Liver (tissue), 3 donors: Measurements from ENCODE around the gene MCM9.
A peak's percentile ranks its signal among the peaks of the same experiment; 100 is the strongest.

Experiments
- ATF3 ChIP-seq: IDR thresholded peaks from 2 replicates; pipeline ENCODE4 v1.6.1; 2016; ENCODE audit warnings: antibody characterized with exemption
- EGR1 ChIP-seq, 2 donors: IDR thresholded peaks; 2 replicates each; pipeline ENCODE4 v1.6.1; 2016 to 2018; ENCODE audit warnings: antibody characterized with exemption in 2 of 2, low read depth in 2 of 2
- FOXA1 ChIP-seq: IDR thresholded peaks from 2 replicates; pipeline ENCODE4 v1.6.1; 2016; ENCODE audit warnings: antibody characterized with exemption
- GABPA ChIP-seq, 2 donors: IDR thresholded peaks in 1 of 2; conservative IDR thresholded peaks in 1 of 2; 2 replicates each; pipeline ENCODE4 v1.6.1; 2016; ENCODE audit warnings: antibody characterized with exemption in 2 of 2, mild to moderate bottlenecking in 1 of 2, moderate library complexity in 1 of 2
- JUND ChIP-seq, 2 donors: IDR thresholded peaks; 2 replicates each; pipeline ENCODE4 v1.6.1; 2016; ENCODE audit warnings: antibody characterized with exemption in 2 of 2
- MAX ChIP-seq: IDR thresholded peaks from 2 replicates; pipeline ENCODE4 v1.6.1; 2016; ENCODE audit warnings: antibody characterized with exemption
- RAD21 ChIP-seq, 2 donors: IDR thresholded peaks; 2 replicates each; pipeline ENCODE4 v1.6.1; 2016; ENCODE audit warnings: antibody characterized with exemption in 2 of 2, mild to moderate bottlenecking in 2 of 2
- REST ChIP-seq: IDR thresholded peaks from 2 replicates; pipeline ENCODE4 v1.6.1; 2016; ENCODE audit warnings: antibody characterized with exemption, mild to moderate bottlenecking
- TAF1 ChIP-seq: conservative IDR thresholded peaks from 2 replicates; pipeline ENCODE4 v1.6.1; 2016; ENCODE audit warnings: antibody characterized with exemption, mild to moderate bottlenecking
- YY1 ChIP-seq: IDR thresholded peaks from 2 replicates; pipeline ENCODE4 v1.6.1; 2016; ENCODE audit warnings: antibody characterized with exemption, mild to moderate bottlenecking
- TF ChIP-seq, protein P1 (sequence below): fragments of 150-350 bp; IDR thresholded peaks from 2 replicates; pipeline ENCODE4 v1.5.1; 2017; ENCODE audit warnings: improper control_type of control experiment, low read depth, low read length; ENCODE audit not compliant: missing input control
- TF ChIP-seq, protein P2 (sequence below): IDR thresholded peaks from 2 replicates; pipeline ENCODE4 v1.6.1; 2016; ENCODE audit warnings: antibody characterized with exemption
- donor health status: healthy.
- donor health status: healthy.

DNA sequence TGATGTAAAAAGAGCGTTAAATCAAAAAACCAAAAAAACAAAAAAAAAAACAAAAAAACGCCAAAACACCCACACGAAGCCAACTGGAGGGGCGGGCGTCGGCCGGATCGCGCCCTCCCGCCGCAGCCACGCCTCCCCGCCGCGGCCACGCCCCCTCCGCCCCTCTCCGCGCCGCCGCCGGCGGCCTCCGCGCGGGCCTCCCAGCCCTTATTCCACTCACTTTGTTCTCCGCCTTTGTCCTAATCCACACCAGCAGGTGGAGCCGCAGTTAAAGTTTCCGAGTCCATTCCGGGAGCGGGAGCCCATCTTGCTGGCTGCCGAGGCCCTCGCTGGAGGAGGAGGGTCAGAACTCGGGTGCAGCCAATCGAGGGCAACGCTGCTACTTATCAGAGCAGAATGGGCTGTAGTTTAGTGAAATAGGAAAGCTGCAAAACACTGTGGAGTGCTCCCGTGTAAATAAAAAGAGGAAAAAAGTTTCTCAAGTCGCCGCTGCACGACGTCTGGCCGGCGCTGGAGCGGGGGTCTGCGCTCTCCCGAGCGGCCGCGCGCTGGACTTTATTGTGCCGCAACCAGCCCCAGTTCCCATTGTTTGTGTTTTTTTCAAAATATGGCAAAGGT lies 41.0 kb downstream of the MCM9 start, which contains the start of gene ASF1A:
- TF ChIP-seq, protein P1, sequence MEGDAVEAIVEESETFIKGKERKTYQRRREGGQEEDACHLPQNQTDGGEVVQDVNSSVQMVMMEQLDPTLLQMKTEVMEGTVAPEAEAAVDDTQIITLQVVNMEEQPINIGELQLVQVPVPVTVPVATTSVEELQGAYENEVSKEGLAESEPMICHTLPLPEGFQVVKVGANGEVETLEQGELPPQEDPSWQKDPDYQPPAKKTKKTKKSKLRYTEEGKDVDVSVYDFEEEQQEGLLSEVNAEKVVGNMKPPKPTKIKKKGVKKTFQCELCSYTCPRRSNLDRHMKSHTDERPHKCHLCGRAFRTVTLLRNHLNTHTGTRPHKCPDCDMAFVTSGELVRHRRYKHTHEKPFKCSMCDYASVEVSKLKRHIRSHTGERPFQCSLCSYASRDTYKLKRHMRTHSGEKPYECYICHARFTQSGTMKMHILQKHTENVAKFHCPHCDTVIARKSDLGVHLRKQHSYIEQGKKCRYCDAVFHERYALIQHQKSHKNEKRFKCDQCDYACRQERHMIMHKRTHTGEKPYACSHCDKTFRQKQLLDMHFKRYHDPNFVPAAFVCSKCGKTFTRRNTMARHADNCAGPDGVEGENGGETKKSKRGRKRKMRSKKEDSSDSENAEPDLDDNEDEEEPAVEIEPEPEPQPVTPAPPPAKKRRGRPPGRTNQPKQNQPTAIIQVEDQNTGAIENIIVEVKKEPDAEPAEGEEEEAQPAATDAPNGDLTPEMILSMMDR: peak; percentile 77
- TF ChIP-seq TAF1: peak; percentile 91
- peak; percentile 88 for TF ChIP-seq REST
- peak in 1 of 2 donors; percentile 17 for TF ChIP-seq GABPA (IDR thresholded peaks at IDR 0.05 in 1 of 2, conservative IDR thresholded peaks at IDR 0.05 in 1 of 2)
- TF ChIP-seq FOXA1: peak; percentile 50
- peak; percentile 37 to 48 for TF ChIP-seq EGR1 (IDR thresholded peaks at IDR 0.05; ENCODE audit: low read depth in 2 of 2)
- peak; percentile 93 for TF ChIP-seq YY1
- TF ChIP-seq JUND (IDR thresholded peaks at IDR 0.05): peak; percentile 8 to 16
- TF ChIP-seq ATF3: no peak
- peak; percentile 40 for TF ChIP-seq MAX
- peak; percentile 67 to 76 for TF ChIP-seq RAD21 (IDR thresholded peaks at IDR 0.05)
- TF ChIP-seq, protein P2, sequence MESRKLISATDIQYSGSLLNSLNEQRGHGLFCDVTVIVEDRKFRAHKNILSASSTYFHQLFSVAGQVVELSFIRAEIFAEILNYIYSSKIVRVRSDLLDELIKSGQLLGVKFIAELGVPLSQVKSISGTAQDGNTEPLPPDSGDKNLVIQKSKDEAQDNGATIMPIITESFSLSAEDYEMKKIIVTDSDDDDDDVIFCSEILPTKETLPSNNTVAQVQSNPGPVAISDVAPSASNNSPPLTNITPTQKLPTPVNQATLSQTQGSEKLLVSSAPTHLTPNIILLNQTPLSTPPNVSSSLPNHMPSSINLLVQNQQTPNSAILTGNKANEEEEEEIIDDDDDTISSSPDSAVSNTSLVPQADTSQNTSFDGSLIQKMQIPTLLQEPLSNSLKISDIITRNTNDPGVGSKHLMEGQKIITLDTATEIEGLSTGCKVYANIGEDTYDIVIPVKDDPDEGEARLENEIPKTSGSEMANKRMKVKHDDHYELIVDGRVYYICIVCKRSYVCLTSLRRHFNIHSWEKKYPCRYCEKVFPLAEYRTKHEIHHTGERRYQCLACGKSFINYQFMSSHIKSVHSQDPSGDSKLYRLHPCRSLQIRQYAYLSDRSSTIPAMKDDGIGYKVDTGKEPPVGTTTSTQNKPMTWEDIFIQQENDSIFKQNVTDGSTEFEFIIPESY: no peak
